Colon (tissue), 2 donors: ENCODE data around the gene ZDHHC1.
"Not testable (repeated sequence)": the region's sequence is repeated elsewhere in the genome, so short reads cannot be mapped to it uniquely, and the experiment has no call there.

ENCODE experiments used
- FAIRE-seq: peaks from 2 replicates; lab custom pipeline; 2012; peaks lifted over from hg19 to GRCh38; lab: Jason Lieb, UNC
- donor health status: control.
- donor health status: control.

Gene ZDHHC1

GRCh38 chr16:67430977-67431774 is 14.9 kb upstream of the ZDHHC1 start, which contains the start of gene HSD11B2:
Gene HSD11B2, plus strand, starts transcription at chr16:67431121. Its CDS starts 128 bp downstream, at chr16:67431249.
- no peak for FAIRE-seq

- FAIRE-seq: no peak
Observed at GRCh38 chr16:67430504-67430976, 14.3 kb upstream of the ZDHHC1 start.

GRCh38 chr16:67429799-67430503 is 13.7 kb upstream of the ZDHHC1 start:
- FAIRE-seq: no peak

GRCh38 chr16:67429053-67429798 is 12.9 kb upstream of the ZDHHC1 start:
- no peak for FAIRE-seq

- no peak for FAIRE-seq
Observed at GRCh38 chr16:67428146-67428731, 12.0 kb upstream of the ZDHHC1 start.

- FAIRE-seq: no peak
Observed at GRCh38 chr16:67426950-67427349, 10.7 kb upstream of the ZDHHC1 start.

- no peak for FAIRE-seq
Observed at GRCh38 chr16:67426022-67426421, 9.7 kb upstream of the ZDHHC1 start.

GRCh38 chr16:67425580-67425979 is 9.3 kb upstream of the ZDHHC1 start:
- no peak for FAIRE-seq

- no peak for FAIRE-seq
Observed at GRCh38 chr16:67425061-67425460, 8.8 kb upstream of the ZDHHC1 start.

- FAIRE-seq: no peak
Observed at GRCh38 chr16:67424261-67424615, 8.0 kb upstream of the ZDHHC1 start.

- FAIRE-seq: no peak
Observed at GRCh38 chr16:67423611-67424260, 7.5 kb upstream of the ZDHHC1 start.

GRCh38 chr16:67423015-67423414 is 6.7 kb upstream of the ZDHHC1 start:
- FAIRE-seq: no peak

GRCh38 chr16:67421030-67421429 is 4.8 kb upstream of the ZDHHC1 start:
- no peak for FAIRE-seq

GRCh38 chr16:67419931-67420330 is 3.7 kb upstream of the ZDHHC1 start:
- no peak for FAIRE-seq

GRCh38 chr16:67419502-67419901 is 3.2 kb upstream of the ZDHHC1 start:
- FAIRE-seq: no peak

- no peak for FAIRE-seq
Observed at GRCh38 chr16:67417333-67418061, 1.2 kb upstream of the ZDHHC1 start.

- FAIRE-seq: not testable (repeated sequence)
Observed at GRCh38 chr16:67415421-67415820, 856 bp downstream of the ZDHHC1 start.

GRCh38 chr16:67413978-67414911 is 2.0 kb downstream of the ZDHHC1 start:
- FAIRE-seq: no peak

- FAIRE-seq: no peak
Observed at GRCh38 chr16:67412294-67412693, 4.0 kb downstream of the ZDHHC1 start.

GRCh38 chr16:67411339-67411738 is 4.9 kb downstream of the ZDHHC1 start:
- FAIRE-seq: no peak
